Lower leg skin (tissue), 3 donors: ENCODE results near the gene DSTN.

Source experiments
- CTCF ChIP-seq, 3 donors: fragments of 450-650 bp; IDR thresholded peaks; one replicate each; pipeline ENCODE4 v1.5.1; 2016; ENCODE audit warnings: antibody characterized with exemption in 3 of 3, mild to moderate bottlenecking in 3 of 3, moderate library complexity in 2 of 3
- POLR2A ChIP-seq, 2 donors: fragments of 450-650 bp; IDR thresholded peaks; one replicate each; pipeline ENCODE4 v1.6.1; 2016 to 2017; ENCODE audit warnings: antibody characterized with exemption in 2 of 2, mild to moderate bottlenecking in 1 of 2, moderate library complexity in 1 of 2

DNA sequence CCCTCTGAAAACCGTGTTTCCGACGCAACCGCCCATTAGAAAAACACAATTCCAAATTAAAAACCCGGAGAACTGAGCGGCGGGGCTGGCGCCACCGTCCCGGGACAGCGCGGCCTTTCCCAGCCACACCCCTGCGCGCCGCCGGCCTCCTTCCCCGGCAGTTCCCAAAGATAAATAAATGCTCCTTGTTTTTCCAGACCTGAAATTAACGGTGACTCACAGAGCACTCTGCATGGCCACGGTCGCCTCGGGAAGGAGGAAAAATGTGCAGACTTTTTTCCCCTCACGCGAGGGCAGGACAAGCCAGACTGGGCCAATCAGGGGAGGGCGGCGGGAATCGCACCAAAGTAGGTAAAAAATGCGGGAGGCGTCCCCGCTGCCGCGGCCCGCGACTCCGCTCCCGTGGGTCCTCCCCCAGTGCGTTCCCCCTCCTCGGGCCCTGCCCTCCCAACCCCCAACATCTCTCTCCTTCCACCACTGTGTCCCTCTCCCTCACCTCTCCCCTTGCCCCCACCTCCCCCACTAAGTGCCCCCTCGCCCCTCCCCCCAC is 828 bp upstream of the DSTN start:
- TF ChIP-seq CTCF (IDR thresholded peaks at IDR 0.05) (no peak), POLR2A (IDR thresholded peaks at IDR 0.05) (no peak)
